ENCODE results near the gene GDA.

GDA gene

GRCh38 chr9:72149231-72149975 lies at the start of gene GDA:
Gene GDA (plus strand): TSS chr9:72149440. CDS start chr9:72149560, 120 bp downstream.
- DNase-seq: peak; percentile 8

GRCh38 chr9:72102520-72102919 lies 46.7 kb upstream of the GDA start:
- no peak for DNase-seq

GRCh38 chr9:72113056-72113455 lies 36.2 kb upstream of the GDA start:
- no peak for DNase-seq

- DNase-seq: no peak
These were observed 29.4 kb upstream of the GDA start for GRCh38 chr9:72119853-72120252.

GRCh38 chr9:72124947-72125346 lies 24.3 kb upstream of the GDA start:
- no peak for DNase-seq

GRCh38 chr9:72127753-72128152 lies 21.5 kb upstream of the GDA start:
- no peak for DNase-seq

GRCh38 chr9:72128526-72128925 lies 20.7 kb upstream of the GDA start:
- no peak for DNase-seq

- no peak for DNase-seq
These were observed 19.7 kb upstream of the GDA start for GRCh38 chr9:72129271-72130156.

GRCh38 chr9:72130321-72130720 lies 18.9 kb upstream of the GDA start:
- DNase-seq: no peak

GRCh38 chr9:72131206-72131605 lies 18.0 kb upstream of the GDA start:
- DNase-seq: no peak

GRCh38 chr9:72132052-72132451 lies 17.2 kb upstream of the GDA start:
- no peak for DNase-seq

- DNase-seq: no peak
These were observed 15.7 kb upstream of the GDA start for GRCh38 chr9:72133365-72134035.

- no peak for DNase-seq
These were observed 14.4 kb upstream of the GDA start for GRCh38 chr9:72134801-72135200.

GRCh38 chr9:72137697-72138365 lies 11.4 kb upstream of the GDA start:
- no peak for DNase-seq

- DNase-seq: no peak
These were observed 10.0 kb upstream of the GDA start for GRCh38 chr9:72139226-72139625.

GRCh38 chr9:72140586-72140985 lies 8.7 kb upstream of the GDA start:
- DNase-seq: no peak

- no peak for DNase-seq
These were observed 7.8 kb upstream of the GDA start for GRCh38 chr9:72141484-72141883.

GRCh38 chr9:72144756-72145492 lies 4.3 kb upstream of the GDA start:
- DNase-seq: no peak

- DNase-seq: no peak
These were observed 3.3 kb upstream of the GDA start for GRCh38 chr9:72145733-72146505.

GRCh38 chr9:72147676-72148075 lies 1.6 kb upstream of the GDA start:
- no peak for DNase-seq

GRCh38 chr9:72150127-72150526 lies 887 bp downstream of the GDA start:
- no peak for DNase-seq
